ENCODE data around the gene SSC5D.
"Not testable (repeated sequence)": the region's sequence is repeated elsewhere in the genome, so short reads cannot be mapped to it uniquely, and the experiment has no call there.

Gene SSC5D

DNA sequence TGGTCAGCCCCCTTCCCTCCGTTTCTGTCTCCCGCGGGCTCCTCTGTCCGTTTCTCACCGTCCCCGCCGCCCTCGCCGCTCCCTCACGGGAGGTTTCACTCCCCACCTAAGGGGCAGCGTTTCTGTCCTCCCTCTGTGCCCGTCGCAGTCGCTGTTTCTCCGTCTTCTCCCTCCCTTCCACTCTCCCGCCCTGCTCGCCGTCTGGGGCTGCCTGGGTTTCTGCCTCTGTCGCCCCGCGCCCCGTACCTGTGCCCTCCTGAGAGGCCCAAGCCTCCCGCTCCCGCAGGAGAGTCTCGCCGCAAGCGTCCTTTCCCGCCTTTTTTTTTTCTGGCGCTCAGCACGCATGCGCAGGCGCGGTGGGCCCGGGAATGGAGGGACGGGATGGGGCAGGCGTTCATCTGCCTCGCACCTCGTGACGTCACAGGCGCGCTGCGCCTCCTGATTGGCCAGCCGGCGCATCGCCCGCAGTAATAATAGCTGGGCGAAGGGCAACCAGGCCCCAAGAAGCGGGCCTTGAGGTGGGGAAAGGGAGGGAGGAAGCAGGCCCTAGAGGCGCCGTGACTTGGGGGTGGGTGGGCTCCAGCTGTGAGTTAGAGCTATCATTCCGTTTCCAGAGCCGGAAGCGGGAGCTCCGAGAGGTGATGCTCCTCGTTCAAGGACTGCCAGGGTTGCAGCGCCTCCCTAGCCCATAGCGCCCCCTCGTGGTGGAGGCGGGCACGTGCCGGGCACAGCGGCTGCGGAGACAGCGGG lies 15.4 kb downstream of the SSC5D start:
- peak; percentile 93 to 94 for DNase-seq (ENCODE audit: low read depth in 2 of 2)

DNA sequence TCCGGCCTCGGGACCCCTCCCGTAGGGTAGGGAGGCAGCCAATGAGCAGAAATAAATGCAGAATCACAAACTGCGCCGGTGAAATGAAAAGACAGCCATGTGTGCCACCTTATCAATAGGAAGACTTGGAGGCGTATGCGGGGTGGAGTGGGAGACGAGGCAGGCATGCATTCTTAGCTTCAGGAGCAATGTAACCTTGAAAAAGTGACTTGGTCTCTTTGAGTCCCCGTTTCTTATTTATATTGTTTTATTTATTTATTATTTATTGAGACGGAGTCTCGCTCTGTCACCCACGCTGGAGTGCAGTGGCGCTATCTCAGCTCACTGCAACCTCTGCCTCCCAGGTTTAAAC lies 16.0 kb downstream of the SSC5D start:
- no peak for DNase-seq (ENCODE audit: low read depth in 2 of 2)

GRCh38 chr19:55504981-55505380 lies 16.7 kb downstream of the SSC5D start:
- no peak for DNase-seq (ENCODE audit: low read depth in 2 of 2)

DNA sequence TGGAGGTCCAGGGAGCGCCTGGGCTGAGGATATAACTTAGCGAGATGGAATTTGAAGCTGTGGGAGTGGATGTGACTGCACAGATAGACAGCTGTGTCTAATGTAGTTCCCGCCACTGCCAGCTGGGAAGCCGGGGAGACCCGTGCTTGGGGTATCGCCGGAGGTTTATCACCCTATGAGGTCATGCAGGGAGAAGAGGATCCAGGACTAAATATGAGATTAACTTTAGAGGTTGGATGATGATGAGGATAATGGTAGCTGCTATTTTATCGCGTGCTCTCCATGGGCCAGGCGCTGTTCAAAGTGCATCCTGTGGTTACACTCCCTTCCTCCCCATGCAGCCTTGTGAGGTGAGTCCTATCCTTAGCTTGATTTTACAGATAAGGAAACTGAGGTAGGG lies 19.9 kb downstream of the SSC5D start:
- no peak for DNase-seq (ENCODE audit: low read depth in 2 of 2)

- DNase-seq (ENCODE audit: low read depth in 2 of 2), result peak; percentile 87 to 91
Observed at GRCh38 chr19:55516878-55517620, 28.8 kb downstream of the SSC5D start.

DNA sequence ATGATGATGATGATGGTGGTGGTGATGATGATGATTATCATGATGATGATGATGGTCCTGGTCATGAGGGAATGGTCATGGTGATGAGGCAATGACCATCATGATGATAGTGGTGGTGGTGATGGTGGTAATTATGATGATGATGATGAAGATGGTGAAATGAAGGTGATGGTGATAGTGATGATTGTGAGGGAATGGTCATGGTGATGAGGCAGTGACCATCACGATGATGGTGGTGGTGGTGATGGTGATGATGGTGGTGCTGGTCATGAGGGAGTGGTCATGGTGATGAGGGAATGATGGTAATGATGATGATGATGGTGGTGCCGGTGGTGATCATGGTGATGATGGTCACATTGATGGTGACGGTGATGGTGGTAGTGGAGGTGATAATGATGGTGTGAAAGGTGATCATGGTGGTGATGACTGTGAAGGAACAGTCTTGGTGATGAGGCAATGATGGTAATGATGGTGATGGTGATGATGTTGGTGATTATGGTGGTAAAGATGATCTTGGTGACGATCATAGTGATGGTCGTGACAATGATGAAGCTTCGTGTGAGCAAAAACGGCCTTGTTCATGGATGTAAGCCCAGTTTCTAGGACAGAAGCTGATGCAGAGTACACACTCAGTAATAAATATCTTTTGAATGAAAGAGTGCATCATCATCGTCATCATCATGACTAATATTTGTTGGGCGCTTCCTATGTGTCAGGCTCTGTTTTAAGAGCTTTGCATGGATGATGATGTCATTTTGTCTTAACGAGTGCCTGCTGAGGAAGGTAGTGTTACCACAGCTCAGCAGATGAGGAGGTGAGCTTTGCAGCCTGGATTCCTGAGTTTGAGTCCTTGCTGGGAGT lies 31.4 kb downstream of the SSC5D start:
- DNase-seq (ENCODE audit: low read depth in 2 of 2), result no peak

DNA sequence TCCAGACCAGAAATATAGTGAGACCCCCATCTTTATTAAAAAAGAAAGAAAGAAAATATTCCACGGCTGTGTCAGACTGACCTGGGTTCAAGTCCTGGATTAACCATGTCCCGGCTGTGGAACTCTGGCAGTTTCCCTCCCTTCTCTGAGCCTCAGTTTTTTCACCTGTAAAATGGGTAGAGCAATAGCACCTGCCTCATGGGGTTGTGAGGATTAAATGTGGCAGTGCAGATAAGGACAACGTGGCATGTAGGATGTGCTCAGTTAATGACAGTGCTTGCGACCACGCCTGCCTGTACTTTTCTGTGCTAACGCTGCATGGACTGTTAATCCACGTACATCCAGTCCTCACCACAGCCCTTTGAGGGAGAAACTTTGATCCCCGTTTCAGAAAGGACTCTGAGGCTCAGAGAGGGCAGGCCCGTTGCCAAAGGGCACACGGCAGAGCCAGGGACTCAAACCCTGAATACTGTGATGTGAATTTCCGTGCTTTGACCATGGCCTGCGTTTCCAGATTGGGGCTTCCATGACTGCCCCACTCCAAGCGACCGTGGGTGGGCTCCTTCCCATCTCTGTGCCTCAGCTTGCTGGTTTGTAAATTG lies 32.6 kb downstream of the SSC5D start:
- no peak for DNase-seq (ENCODE audit: low read depth in 2 of 2)

DNA sequence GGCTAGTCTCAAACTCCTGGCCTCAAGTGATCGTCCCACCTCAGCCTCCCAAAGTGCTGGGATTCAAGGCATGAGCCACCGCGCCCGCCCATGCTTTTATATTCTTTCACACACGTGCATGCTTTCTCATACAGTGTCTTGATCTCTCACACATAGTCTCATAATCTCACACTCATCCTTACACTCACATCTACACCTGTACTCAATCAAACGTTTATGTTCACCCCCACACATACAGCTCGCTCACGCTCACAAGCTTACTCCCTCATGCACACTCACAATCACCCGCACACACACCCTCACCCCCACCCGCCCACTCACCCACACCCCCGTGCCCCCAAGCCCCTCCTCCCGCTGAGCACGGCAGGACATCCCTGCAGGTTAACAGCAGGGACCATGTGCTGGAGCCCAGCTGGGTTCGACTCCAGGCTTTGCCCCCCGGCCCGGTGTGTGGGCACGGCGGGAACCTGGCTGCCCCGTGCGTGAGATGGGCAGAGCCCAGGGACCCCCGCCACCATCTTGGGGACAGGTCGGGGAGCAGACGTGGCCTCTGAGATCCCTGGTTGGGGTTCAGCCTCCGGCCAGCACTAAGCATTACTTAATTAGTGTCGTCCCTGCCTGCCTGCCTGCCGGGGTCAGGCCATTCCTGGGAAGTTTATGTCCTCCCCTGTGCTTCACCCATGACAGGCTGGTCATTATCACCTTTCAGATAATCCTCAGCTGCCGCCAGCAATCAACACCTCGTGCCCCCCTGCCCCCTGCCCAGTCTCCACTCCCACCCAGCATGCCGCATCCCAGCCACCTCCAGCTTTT lies 37.3 kb downstream of the SSC5D start:
- DNase-seq (ENCODE audit: low read depth in 2 of 2), result no peak

DNA sequence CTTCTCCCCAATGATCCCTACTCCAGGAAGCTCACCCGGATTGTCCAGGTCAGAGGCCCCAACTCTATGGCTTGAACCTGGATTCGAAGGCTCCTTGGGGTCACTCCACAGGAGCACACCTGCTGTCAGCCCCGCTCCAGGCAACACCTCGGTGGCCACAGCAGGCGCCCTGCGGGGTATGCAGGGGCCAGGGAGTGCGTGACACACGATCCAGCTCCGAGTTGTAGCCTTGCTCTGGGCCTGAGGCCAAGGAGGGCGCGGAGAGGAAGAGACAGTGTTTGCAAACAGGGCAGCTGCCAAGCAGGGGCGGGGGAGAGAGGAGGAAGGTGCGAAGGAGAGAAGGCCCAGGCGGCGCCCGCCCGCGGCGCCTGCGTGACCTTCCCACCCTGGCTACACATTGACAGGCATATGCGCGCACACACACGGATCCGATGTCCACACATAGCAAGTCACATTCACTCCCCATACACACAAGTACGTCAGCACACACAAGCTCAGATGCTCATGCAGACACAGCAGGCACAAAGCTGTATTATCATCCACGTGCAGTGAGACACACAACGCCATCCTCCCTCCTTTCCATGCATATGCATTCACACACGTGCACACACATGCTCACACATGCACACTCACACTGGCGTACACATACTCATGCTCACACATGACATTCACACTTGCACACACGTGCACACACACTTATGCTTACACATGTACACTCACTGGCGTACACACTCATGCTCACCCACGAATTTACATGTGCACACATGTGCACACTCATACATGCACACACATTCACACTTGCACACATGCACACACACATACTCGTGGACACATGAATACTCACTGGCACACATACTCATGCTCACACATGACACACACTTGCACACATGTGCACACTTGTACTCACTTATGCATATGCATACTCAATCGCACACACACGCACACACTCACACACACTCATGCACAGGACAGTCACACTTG lies 38.3 kb downstream of the SSC5D start:
- DNase-seq (ENCODE audit: low read depth in 2 of 2), result no peak

- DNase-seq (ENCODE audit: low read depth in 2 of 2), result no peak
Observed at GRCh38 chr19:55527197-55528029, 39.2 kb downstream of the SSC5D start.

DNA sequence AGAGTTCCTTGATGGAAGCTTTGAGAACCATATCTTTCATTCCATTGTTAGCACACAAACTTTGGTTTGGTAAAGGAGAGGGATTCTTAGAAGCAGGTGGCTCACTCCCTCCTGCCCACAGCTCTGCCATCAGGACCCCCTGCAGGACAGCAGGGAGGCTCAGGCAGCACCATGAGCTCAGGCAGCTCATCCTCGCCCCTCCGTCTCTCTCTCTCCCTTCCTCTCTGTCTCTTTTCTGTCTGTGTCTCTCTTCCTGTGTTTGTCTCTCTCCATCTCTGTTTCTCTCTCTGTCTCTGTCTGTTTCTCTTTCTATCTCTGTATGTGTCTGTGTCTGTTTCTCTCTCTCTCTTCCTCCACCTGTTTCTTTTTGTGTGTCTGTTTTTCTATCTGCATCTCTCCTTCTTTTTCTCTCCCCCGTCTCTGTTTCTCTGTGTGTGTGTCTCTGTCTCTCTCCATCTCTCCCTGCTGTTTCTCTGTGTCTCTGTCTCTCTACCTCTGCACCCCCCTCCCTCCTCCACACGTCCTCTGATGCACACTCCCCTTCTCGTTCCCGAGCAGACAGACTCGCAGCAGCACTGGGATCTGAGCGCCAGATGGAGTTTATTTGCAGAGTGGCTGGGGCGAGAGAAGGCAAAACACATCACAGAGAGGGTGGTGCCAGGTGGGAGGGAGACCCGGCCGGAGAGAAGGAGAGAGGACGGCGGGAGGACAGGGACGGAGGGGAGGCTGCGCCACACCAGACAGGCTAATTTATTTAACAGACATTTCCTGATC lies 40.0 kb downstream of the SSC5D start:
- no peak for DNase-seq (ENCODE audit: low read depth in 2 of 2)

- no peak for DNase-seq (ENCODE audit: low read depth in 2 of 2)
Observed at GRCh38 chr19:55529636-55530234, 41.5 kb downstream of the SSC5D start.

- no peak for DNase-seq (ENCODE audit: low read depth in 2 of 2)
Observed at GRCh38 chr19:55530996-55531395, 42.8 kb downstream of the SSC5D start.

GRCh38 chr19:55534280-55534679 lies 46.0 kb downstream of the SSC5D start:
- DNase-seq (ENCODE audit: low read depth in 2 of 2), result not testable (repeated sequence)

DNA sequence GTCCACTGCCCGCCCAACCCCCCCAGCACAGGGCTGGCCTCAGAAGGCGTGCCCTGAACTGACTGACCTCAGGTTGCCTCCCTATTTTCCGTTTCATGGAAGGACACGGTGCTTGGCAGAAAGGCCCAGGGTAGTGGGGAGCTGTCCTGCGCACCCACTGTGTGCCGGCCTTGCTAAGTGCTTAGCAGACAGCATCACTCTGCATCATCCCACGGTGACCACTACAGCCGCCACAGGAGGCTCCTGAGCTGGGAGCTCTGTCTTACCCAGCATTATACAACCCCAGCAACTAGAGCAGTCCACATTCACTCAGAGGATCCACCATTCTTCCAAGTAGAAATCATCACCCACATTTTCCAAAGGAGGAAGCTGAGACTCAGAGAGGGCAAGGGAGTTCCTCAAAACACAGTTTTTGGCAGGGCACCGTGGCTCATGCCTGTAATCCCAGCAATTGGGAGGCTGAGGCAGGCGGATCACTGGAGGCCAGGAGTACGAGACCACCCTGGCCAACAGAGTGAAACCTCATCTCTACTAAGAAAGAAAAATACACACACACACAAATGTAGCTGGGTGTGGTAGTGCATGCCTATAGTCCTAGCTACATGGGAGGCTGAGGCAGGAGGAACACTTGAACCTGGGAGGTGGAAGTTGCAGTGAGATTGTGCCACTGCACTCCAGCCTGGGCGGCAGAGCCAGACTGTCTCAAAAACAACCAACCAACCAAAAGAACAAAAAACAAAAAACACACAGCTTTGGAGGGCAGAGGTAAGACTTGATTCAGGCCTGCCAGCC lies 47.1 kb downstream of the SSC5D start:
- no peak for DNase-seq (ENCODE audit: low read depth in 2 of 2)

- no peak for DNase-seq (ENCODE audit: low read depth in 2 of 2)
Observed at GRCh38 chr19:55535965-55536350, 47.7 kb downstream of the SSC5D start.

DNA sequence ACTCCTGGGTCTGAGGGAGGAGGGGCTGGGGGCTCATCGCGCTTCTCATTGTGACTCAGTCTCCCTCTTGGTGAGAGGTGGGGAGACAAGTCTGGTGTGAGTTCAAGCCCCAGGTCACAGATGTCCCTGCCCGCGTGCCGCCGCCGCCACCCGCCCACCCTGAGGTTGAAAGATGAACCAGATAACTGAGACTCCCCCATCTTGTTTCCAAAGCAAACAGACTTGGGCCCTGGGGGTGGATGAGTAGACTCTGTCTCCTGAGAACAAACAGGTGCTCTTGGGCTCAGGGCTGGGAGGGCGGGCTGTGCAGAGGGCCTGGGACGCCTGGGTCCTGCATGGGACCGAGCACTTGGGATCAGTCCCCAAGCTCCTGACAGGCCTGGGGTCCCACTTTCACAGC lies 48.1 kb downstream of the SSC5D start:
- DNase-seq (ENCODE audit: low read depth in 2 of 2), result no peak

Data from stimulated activated CD4-positive, alpha-beta T cell treated with anti-CD3 and anti-CD28 coated beads, Interleukin-1b, Interleukin-23, amount 100 ng/mL, for 4 hours (primary cell).